ENCODE data around the gene NRG3.

DNA sequence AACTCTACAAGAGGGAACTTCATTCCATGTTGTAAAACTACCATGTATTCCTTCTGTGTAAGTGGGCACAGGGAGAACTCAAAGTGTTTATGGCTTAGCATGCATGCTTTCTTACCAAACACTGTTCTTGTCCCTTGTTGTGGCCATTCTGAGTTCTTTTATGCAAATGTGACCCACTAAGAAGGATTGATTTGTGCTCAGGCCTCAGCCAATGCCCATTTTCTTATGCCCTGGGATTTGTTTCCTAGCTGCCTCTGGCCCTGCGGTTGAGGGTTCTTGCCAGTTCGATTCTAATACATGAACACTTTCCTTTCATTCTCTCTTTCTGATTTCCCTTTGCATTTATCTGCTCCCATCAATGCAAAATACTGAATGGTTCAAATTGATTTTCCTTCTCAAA is 316.7 kb downstream of the NRG3 start:
- TF ChIP-seq, protein P1, sequence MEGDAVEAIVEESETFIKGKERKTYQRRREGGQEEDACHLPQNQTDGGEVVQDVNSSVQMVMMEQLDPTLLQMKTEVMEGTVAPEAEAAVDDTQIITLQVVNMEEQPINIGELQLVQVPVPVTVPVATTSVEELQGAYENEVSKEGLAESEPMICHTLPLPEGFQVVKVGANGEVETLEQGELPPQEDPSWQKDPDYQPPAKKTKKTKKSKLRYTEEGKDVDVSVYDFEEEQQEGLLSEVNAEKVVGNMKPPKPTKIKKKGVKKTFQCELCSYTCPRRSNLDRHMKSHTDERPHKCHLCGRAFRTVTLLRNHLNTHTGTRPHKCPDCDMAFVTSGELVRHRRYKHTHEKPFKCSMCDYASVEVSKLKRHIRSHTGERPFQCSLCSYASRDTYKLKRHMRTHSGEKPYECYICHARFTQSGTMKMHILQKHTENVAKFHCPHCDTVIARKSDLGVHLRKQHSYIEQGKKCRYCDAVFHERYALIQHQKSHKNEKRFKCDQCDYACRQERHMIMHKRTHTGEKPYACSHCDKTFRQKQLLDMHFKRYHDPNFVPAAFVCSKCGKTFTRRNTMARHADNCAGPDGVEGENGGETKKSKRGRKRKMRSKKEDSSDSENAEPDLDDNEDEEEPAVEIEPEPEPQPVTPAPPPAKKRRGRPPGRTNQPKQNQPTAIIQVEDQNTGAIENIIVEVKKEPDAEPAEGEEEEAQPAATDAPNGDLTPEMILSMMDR (IDR thresholded peaks at IDR 0.05) = no peak
- no peak for TF ChIP-seq POLR2A (IDR thresholded peaks at IDR 0.05)
- TF ChIP-seq EP300 (IDR thresholded peaks at IDR 0.05) = no peak

Data from tibial nerve (tissue), 4 donors.